Osteocyte (in vitro differentiated cells): ENCODE results near the gene BAIAP2. TPM values are rescaled to one million over a fixed set of nuclear protein-coding genes. Genes with fewer than 3 reads are reported as not detected.
"Not testable (repeated sequence)": the region's sequence is repeated elsewhere in the genome, so short reads cannot be mapped to it uniquely, and the experiment has no call there.

ENCODE experiments used
- DNase-seq: peaks from one replicate; pipeline ENCODE4 v3.0.0; 2021; ENCODE audit warnings: mixed read lengths; ENCODE audit not compliant: unreplicated experiment; ENCODE audit errors: extremely low spot score
- H3K27ac Mint-ChIP-seq: one replicate; pipeline ENCODE4 v1.8.0; 2021; ENCODE audit warnings: mild to moderate bottlenecking, mixed read lengths; ENCODE audit not compliant: unreplicated experiment
- H3K27me3 Mint-ChIP-seq: one replicate; pipeline ENCODE4 v1.8.0; 2021; ENCODE audit warnings: mixed read lengths; ENCODE audit not compliant: unreplicated experiment
- H3K36me3 Mint-ChIP-seq: one replicate; pipeline ENCODE4 v1.8.0; 2021; ENCODE audit warnings: mixed read lengths; ENCODE audit not compliant: unreplicated experiment
- H3K4me1 Mint-ChIP-seq: one replicate; pipeline ENCODE4 v1.8.0; 2021; ENCODE audit warnings: mixed read lengths; ENCODE audit not compliant: unreplicated experiment
- H3K4me3 Mint-ChIP-seq: one replicate; pipeline ENCODE4 v1.8.0; 2021; ENCODE audit warnings: mild to moderate bottlenecking, moderate library complexity, mixed read lengths; ENCODE audit not compliant: unreplicated experiment
- H3K9me3 Mint-ChIP-seq: one replicate; pipeline ENCODE4 v1.8.0; 2021; ENCODE audit warnings: mixed read lengths; ENCODE audit not compliant: unreplicated experiment
- CTCF ChIP-seq: fragments of 200-600 bp; sonication (generic); IDR thresholded peaks from 2 replicates; pipeline ENCODE4 v1.5.0; 2021; ENCODE audit warnings: antibody characterized with exemption, mild to moderate bottlenecking, moderate library complexity
- total RNA-seq: library from RNA; stranded (reverse); gene quantifications from 2 replicates; pipeline ENCODE4 v1.2.1, GENCODE V29; 2021

Gene BAIAP2
- total RNA-seq, 1 donor from 2014 or later: 29.0 TPM

GRCh38 chr17:81076141-81076679 lies 41.3 kb downstream of the BAIAP2 start:
- TF ChIP-seq CTCF: no peak
- no peak for DNase-seq
- H3K27ac Mint-ChIP-seq: no peak overlapping the region
- no peaks in the 10 kb centered on the region for H3K9me3 Mint-ChIP-seq
- no peak overlapping the region for H3K4me3 Mint-ChIP-seq
- H3K27me3 Mint-ChIP-seq: no peaks in the 10 kb centered on the region
- H3K4me1 Mint-ChIP-seq: peaks cover 28% of the 10 kb centered on the region
- H3K36me3 Mint-ChIP-seq: no peaks in the 10 kb centered on the region

- H3K9me3 Mint-ChIP-seq, DNase-seq, H3K36me3 Mint-ChIP-seq, H3K4me3 Mint-ChIP-seq, H3K27ac Mint-ChIP-seq, H3K27me3 Mint-ChIP-seq: not testable (repeated sequence)
- H3K4me1 Mint-ChIP-seq: peaks cover 27% of the 10 kb centered on the region
Observed at GRCh38 chr17:81078026-81078913, 43.3 kb downstream of the BAIAP2 start.

- no peak for TF ChIP-seq CTCF
- Mint-ChIP-seq H3K27ac (no peak overlapping the region), H3K9me3 (no peaks in the 10 kb centered on the region), H3K36me3 (no peaks in the 10 kb centered on the region), H3K27me3 (no peaks in the 10 kb centered on the region), H3K4me3 (no peak overlapping the region), H3K4me1 (peaks cover 20% of the 10 kb centered on the region)
- no peak for DNase-seq
Observed at GRCh38 chr17:81080019-81080418, 45.1 kb downstream of the BAIAP2 start.

- H3K36me3 Mint-ChIP-seq: peaks cover under 1% of the 10 kb centered on the region
- H3K27ac Mint-ChIP-seq: no peak overlapping the region
- no peaks in the 10 kb centered on the region for H3K27me3 Mint-ChIP-seq
- no peak for DNase-seq
- peaks cover 9% of the 10 kb centered on the region for H3K4me1 Mint-ChIP-seq
- H3K9me3 Mint-ChIP-seq: no peaks in the 10 kb centered on the region
- TF ChIP-seq CTCF: no peak
- no peak overlapping the region for H3K4me3 Mint-ChIP-seq
Observed at GRCh38 chr17:81081222-81082176, 46.5 kb downstream of the BAIAP2 start.

- peaks cover 9% of the 10 kb centered on the region for H3K4me1 Mint-ChIP-seq
- H3K27ac Mint-ChIP-seq: no peak overlapping the region
- H3K36me3 Mint-ChIP-seq: peaks cover 5% of the 10 kb centered on the region
- no peak for DNase-seq
- no peak for TF ChIP-seq CTCF
- no peaks in the 10 kb centered on the region for H3K27me3 Mint-ChIP-seq
- no peaks in the 10 kb centered on the region for H3K9me3 Mint-ChIP-seq
- no peak overlapping the region for H3K4me3 Mint-ChIP-seq
Observed at GRCh38 chr17:81082177-81083073, 47.5 kb downstream of the BAIAP2 start.
